ENCODE data around the gene DLGAP3.

GRCh38 chr1:34870395-34870794 is 59.1 kb downstream of the DLGAP3 start:
- TF ChIP-seq CTCF (IDR thresholded peaks at IDR 0.05 in 4 of 5, conservative IDR thresholded peaks at IDR 0.05 in 1 of 5) (no peak), POLR2A (IDR thresholded peaks at IDR 0.05) (no peak)
